Heart left ventricle (tissue), 13 donors: Measurements from ENCODE around the gene IGFL4.

Experiments
- POLR2A ChIP-seq, 2 donors: fragments of 450-650 bp; IDR thresholded peaks; one replicate each; pipeline ENCODE4 v1.6.1; 2017; ENCODE audit warnings: antibody characterized with exemption in 2 of 2, mild to moderate bottlenecking in 2 of 2, moderate library complexity in 2 of 2
- TF ChIP-seq, protein P1 (sequence below), 12 donors: fragments of 200-600 bp; sonication (generic) in 4 of 12; IDR thresholded peaks; one replicate each; pipeline versions ENCODE4 v1.5.0 to v1.8.0; 2018 to 2022; ENCODE audit warnings: antibody characterized with exemption in 12 of 12, mild to moderate bottlenecking in 5 of 12
- donor health status: ischemic (EF 13 %, LVEDD 7.1; RV severe dilation, severe dysfunction).
- donor health status: DM: no; HTN: yes; CAD: no.
- donor health status: DM: no; HTN: no; CAD: no.
- donor health status: ischemic (EF 25% LVEDD 6.9; RV normal size, moderate dysfunction).
- donor health status: ischemic (EF 25% LVEDD 5.7; RV mildly dilated, moderate dysfunction).
- donor health status: ischemic (EF 35%, LVEDD 5.7; RV mildly dilated, moderate dysfunction).
- donor health status: nonischemic (EF 11% LVEDD 7.7; RV severe dilation, severe dysfunction).
- donor health status: DM: yes; HTN: yes; CAD: no.
- donor health status: PGD.
- donor health status: ischemic (EF 29% LVEDD 5.4; RV normal size, mild dysfunction).
- donor health status: nonischemic (EF 23%, LVEDD 6.1; RV moderate dilation, normal function).

DNA sequence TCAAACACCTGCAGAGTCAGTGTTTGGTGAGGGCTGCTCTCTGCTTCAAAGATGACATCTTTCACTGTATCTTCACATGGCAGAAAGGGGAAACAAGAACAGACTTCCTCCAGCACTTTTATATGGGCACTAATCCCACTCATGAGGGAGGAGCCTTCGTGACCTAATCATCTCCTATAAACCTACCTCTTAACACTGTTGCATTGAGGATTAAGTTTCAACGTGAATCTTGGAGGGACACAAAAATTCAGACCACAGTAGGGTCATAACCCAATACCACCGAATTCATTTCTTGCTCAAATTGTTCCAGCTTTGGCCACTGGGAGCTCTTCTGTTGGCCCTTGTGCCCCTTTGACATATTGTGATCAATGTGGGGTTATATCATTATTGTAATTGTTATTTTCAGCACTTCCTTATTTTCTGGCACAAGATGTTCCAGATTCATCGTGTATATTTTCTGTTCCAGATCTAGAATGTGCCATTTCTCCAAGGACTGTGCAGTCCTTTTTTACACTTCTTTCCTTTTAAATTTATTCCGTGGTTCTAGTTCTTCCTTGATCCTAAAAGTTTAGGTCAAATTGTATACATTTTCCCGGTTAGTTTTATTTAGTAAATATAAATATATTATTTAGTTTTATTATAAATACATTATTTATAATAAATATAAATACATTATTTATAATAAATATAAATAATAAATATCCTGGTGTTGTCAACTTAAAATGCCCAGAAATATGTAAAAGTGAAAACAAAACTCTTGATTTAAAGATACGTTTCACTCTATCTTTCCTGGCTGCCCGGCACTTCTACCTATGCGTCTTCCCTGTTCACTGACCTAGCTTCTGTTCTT, 35.5 kb upstream of the IGFL4 start:
- TF ChIP-seq, protein P1, sequence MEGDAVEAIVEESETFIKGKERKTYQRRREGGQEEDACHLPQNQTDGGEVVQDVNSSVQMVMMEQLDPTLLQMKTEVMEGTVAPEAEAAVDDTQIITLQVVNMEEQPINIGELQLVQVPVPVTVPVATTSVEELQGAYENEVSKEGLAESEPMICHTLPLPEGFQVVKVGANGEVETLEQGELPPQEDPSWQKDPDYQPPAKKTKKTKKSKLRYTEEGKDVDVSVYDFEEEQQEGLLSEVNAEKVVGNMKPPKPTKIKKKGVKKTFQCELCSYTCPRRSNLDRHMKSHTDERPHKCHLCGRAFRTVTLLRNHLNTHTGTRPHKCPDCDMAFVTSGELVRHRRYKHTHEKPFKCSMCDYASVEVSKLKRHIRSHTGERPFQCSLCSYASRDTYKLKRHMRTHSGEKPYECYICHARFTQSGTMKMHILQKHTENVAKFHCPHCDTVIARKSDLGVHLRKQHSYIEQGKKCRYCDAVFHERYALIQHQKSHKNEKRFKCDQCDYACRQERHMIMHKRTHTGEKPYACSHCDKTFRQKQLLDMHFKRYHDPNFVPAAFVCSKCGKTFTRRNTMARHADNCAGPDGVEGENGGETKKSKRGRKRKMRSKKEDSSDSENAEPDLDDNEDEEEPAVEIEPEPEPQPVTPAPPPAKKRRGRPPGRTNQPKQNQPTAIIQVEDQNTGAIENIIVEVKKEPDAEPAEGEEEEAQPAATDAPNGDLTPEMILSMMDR (IDR thresholded peaks at IDR 0.05) = no peak
- no peak for TF ChIP-seq POLR2A (IDR thresholded peaks at IDR 0.05)
